ENCODE data around the gene PRRX1.

Gene PRRX1

GRCh38 chr1:170770254-170770653, 106.3 kb downstream of the PRRX1 start:
- no peak for DNase-seq (ENCODE audit: low spot score)

- peak; percentile 24 for DNase-seq (ENCODE audit: low spot score)
These were observed 112.3 kb downstream of the PRRX1 start for GRCh38 chr1:170776252-170776651.

GRCh38 chr1:170776777-170777176, 112.8 kb downstream of the PRRX1 start:
- DNase-seq (ENCODE audit: low spot score), result no peak
